GM13977 (cell line): Measurements from ENCODE around the gene CSTF1.

ENCODE experiments used
- DNase-seq: peaks from one replicate; pipeline ENCODE4 v3.0.0; 2012; ENCODE audit warnings: low spot score
- CTCF ChIP-seq: IDR thresholded peaks from 2 replicates; pipeline ENCODE4 v1.5.1; 2012; ENCODE audit warnings: mild to moderate bottlenecking, control low read depth; ENCODE audit not compliant: insufficient read depth; ENCODE audit errors: extremely low read depth, missing control alignments
- in situ Hi-C: fragments of 300-500 bp; cut with MboI; formaldehyde crosslinking; loops from one replicate; pipeline ENCODE4 v1.12.0; 2022; ENCODE audit warnings: low sequenced_read_pairs, low pct_unique_long_range_greater_than_20kb, mixed read lengths, inconsistent platforms; ENCODE audit not compliant: unreplicated experiment

The CSTF1 gene

GRCh38 chr20:56443654-56444540 lies 51.5 kb downstream of the CSTF1 start:
- no peak for TF ChIP-seq CTCF
- no peak for DNase-seq
- in situ Hi-C loops: no loop called here

GRCh38 chr20:56445130-56445529 lies 52.7 kb downstream of the CSTF1 start:
- DNase-seq: no peak
- in situ Hi-C loops: no loop called here
- TF ChIP-seq CTCF: no peak

- no peak for TF ChIP-seq CTCF
- in situ Hi-C loops: no loop called here
- no peak for DNase-seq
These were observed 53.1 kb downstream of the CSTF1 start for GRCh38 chr20:56445540-56445939.

GRCh38 chr20:56447227-56447626 lies 54.8 kb downstream of the CSTF1 start:
- DNase-seq: no peak
- no peak for TF ChIP-seq CTCF
- in situ Hi-C loops: no loop called here

GRCh38 chr20:56449459-56449858 lies 57.0 kb downstream of the CSTF1 start:
- no peak for TF ChIP-seq CTCF
- no peak for DNase-seq
- in situ Hi-C loops: no loop called here

GRCh38 chr20:56451056-56451765 lies 58.8 kb downstream of the CSTF1 start:
- in situ Hi-C loops: no loop called here
- TF ChIP-seq CTCF: no peak
- DNase-seq: no peak
